Hepatocyte (in vitro differentiated cells): ENCODE data around the gene SMARCD3. TPM values are rescaled to one million over a fixed set of nuclear protein-coding genes. Genes with fewer than 3 reads are reported as not detected.

Experiments used
- DNase-seq: peaks from one replicate; pipeline ENCODE4 v3.0.0-alpha.2; 2016; ENCODE audit warnings: low spot score
- H2AFZ ChIP-seq: fragments of 200-600 bp; sonication (generic); 2 replicates; pipeline ENCODE4 v1.6.0; 2016; ENCODE audit warnings: antibody characterized with exemption, mild to moderate bottlenecking
- H3K27ac ChIP-seq: fragments of 200-600 bp; sonication (generic); 2 replicates; pipeline ENCODE4 v1.5.1; 2016; ENCODE audit warnings: mild to moderate bottlenecking
- H3K27me3 ChIP-seq: fragments of 200-600 bp; sonication (generic); 2 replicates; pipeline ENCODE4 v1.6.1; 2016
- H3K36me3 ChIP-seq: fragments of 200-600 bp; sonication (generic); replicated peaks from 2 replicates; pipeline ENCODE4 v1.5.1; 2016; ENCODE audit warnings: low read depth; ENCODE audit not compliant: insufficient read depth
- H3K4me1 ChIP-seq: fragments of 200-600 bp; sonication (generic); 2 replicates; pipeline ENCODE4 v1.5.1; 2016; ENCODE audit warnings: mild to moderate bottlenecking, moderate library complexity; ENCODE audit not compliant: insufficient read depth
- H3K4me2 ChIP-seq: fragments of 200-600 bp; sonication (generic); 2 replicates; pipeline ENCODE4 v1.6.0; 2016
- H3K4me3 ChIP-seq: fragments of 200-600 bp; sonication (generic); 2 replicates; pipeline ENCODE4 v1.5.1; 2016; ENCODE audit warnings: mild to moderate bottlenecking
- H3K79me2 ChIP-seq: fragments of 200-600 bp; sonication (generic); 2 replicates; pipeline ENCODE4 v1.6.0; 2017; ENCODE audit warnings: mild to moderate bottlenecking
- H3K9me2 ChIP-seq: fragments of 200-600 bp; sonication (generic); replicated peaks from 2 replicates; pipeline ENCODE4 v1.6.0; 2017; ENCODE audit warnings: mild to moderate bottlenecking; ENCODE audit not compliant: insufficient read depth
- H3K9me3 ChIP-seq: fragments of 200-600 bp; sonication (generic); 2 replicates; pipeline ENCODE4 v1.5.1; 2016; ENCODE audit warnings: low read depth, mild to moderate bottlenecking
- H4K20me1 ChIP-seq: fragments of 200-600 bp; sonication (generic); 2 replicates; pipeline ENCODE4 v1.6.0; 2016; ENCODE audit warnings: mild to moderate bottlenecking; ENCODE audit not compliant: insufficient read depth, poor library complexity, severe bottlenecking
- EZH2 ChIP-seq: fragments of 200-600 bp; sonication (generic); IDR thresholded peaks from 2 replicates; pipeline ENCODE4 v1.6.1; 2016; ENCODE audit warnings: antibody characterized with exemption, mild to moderate bottlenecking, borderline replicate concordance
- EZH2phosphoT487 ChIP-seq: fragments of 200-600 bp; sonication (generic); IDR thresholded peaks from one replicate; pipeline ENCODE4 v1.6.1; 2018; ENCODE audit warnings: antibody characterized with exemption, mild to moderate bottlenecking, low read depth, moderate library complexity; ENCODE audit not compliant: unreplicated experiment, severe bottlenecking
- WGBS: methylation state at CpG from one replicate; pipeline ENCODE4 v1.1.6; 2016; ENCODE audit warnings: low lambda C conversion rate; ENCODE audit errors: missing lambda C conversion rate; 5-methylcytosine and 5-hydroxymethylcytosine counted together
- polyA plus RNA-seq: library from polyadenylated mRNA; unstranded; fragments of >200 nt; fragmentation: Nextera tagmentation; extraction: Ambion mirVana; gene quantifications from 2 replicates; pipeline ENCODE4 v1.2.1, GENCODE V29; 2016
- total RNA-seq: library from RNA; depleted of rRNA; stranded (reverse); fragments of >200 nt; gene quantifications from 2 replicates; pipeline ENCODE4 v1.2.3, GENCODE V29; 2014
- TF ChIP-seq, protein P1 (sequence below): fragments of 200-600 bp; sonication (generic); IDR thresholded peaks from 2 replicates; pipeline ENCODE4 v1.5.1; 2016; ENCODE audit warnings: antibody characterized with exemption, mild to moderate bottlenecking; ENCODE audit not compliant: poor library complexity

SMARCD3 gene
- total and polyA plus RNA-seq, 2 experiments from 2014 or later, result 42.4 to 73.1 TPM

- Histone ChIP-seq H3K9me3 (no peaks in the 10 kb centered on the region), H3K9me2 (no peaks in the 10 kb centered on the region), H2AFZ (peak overlapping the region; percentile 61), H3K4me2 (peak overlapping the region; percentile 76), H3K27ac (peak overlapping the region; percentile 66), H3K4me3 (peak overlapping the region; percentile 13), H3K36me3 (no peaks in the 10 kb centered on the region), H3K79me2 (peaks cover 30% of the 10 kb centered on the region), H3K27me3 (no peaks in the 10 kb centered on the region), H3K4me1 (peaks cover 20% of the 10 kb centered on the region), H4K20me1 (peaks cover 3% of the 10 kb centered on the region)
- no peak for TF ChIP-seq EZH2
- TF ChIP-seq, protein P1, sequence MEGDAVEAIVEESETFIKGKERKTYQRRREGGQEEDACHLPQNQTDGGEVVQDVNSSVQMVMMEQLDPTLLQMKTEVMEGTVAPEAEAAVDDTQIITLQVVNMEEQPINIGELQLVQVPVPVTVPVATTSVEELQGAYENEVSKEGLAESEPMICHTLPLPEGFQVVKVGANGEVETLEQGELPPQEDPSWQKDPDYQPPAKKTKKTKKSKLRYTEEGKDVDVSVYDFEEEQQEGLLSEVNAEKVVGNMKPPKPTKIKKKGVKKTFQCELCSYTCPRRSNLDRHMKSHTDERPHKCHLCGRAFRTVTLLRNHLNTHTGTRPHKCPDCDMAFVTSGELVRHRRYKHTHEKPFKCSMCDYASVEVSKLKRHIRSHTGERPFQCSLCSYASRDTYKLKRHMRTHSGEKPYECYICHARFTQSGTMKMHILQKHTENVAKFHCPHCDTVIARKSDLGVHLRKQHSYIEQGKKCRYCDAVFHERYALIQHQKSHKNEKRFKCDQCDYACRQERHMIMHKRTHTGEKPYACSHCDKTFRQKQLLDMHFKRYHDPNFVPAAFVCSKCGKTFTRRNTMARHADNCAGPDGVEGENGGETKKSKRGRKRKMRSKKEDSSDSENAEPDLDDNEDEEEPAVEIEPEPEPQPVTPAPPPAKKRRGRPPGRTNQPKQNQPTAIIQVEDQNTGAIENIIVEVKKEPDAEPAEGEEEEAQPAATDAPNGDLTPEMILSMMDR, result no peak
- TF ChIP-seq EZH2phosphoT487, result no peak
- WGBS, result 72% methylated on average over 10 of the region's 10 CpGs
- DNase-seq, result no peak
Observed at GRCh38 chr7:151228024-151228866, 20.2 kb downstream of the SMARCD3 start.

GRCh38 chr7:151226875-151227782, 21.4 kb downstream of the SMARCD3 start, which contains the start of gene ABCF2:
Gene ABCF2, minus strand, starts transcription at chr7:151227205. Its CDS starts 747 bp downstream, at chr7:151226458.
- WGBS, result 1% methylated on average over 47 of the region's 68 CpGs
- Histone ChIP-seq H3K27me3 (no peaks in the 10 kb centered on the region), H3K4me3 (peak within 1 kb of the TSS; percentile 51), H2AFZ (peak within 1 kb of the TSS; percentile 61), H3K9me3 (no peaks in the 10 kb centered on the region), H3K36me3 (no peaks in the 10 kb centered on the region), H3K9me2 (no peaks in the 10 kb centered on the region), H3K4me1 (peaks cover 20% of the 10 kb centered on the region), H3K4me2 (peak within 1 kb of the TSS; percentile 97), H4K20me1 (no peaks in the 10 kb centered on the region), H3K79me2 (peaks cover 22% of the 10 kb centered on the region), H3K27ac (peak within 1 kb of the TSS; percentile 66)
- DNase-seq, result peak; percentile 99
- TF ChIP-seq EZH2phosphoT487 (no peak), EZH2 (no peak)
- TF ChIP-seq, protein P1, result peak; percentile 7

GRCh38 chr7:151226560-151226874, 22.0 kb downstream of the SMARCD3 start:
- Histone ChIP-seq H3K9me3 (no peaks in the 10 kb centered on the region), H3K4me1 (peaks cover 20% of the 10 kb centered on the region), H3K36me3 (no peaks in the 10 kb centered on the region), H3K27ac (peak overlapping the region; percentile 55), H3K27me3 (no peaks in the 10 kb centered on the region), H4K20me1 (no peaks in the 10 kb centered on the region), H3K79me2 (peaks cover 16% of the 10 kb centered on the region), H3K9me2 (no peaks in the 10 kb centered on the region), H2AFZ (peak overlapping the region; percentile 60), H3K4me2 (peak overlapping the region; percentile 97), H3K4me3 (peak overlapping the region; percentile 51)
- no peak for TF ChIP-seq EZH2
- DNase-seq, result no peak
- WGBS, result 3% methylated on average over 15 of the region's 15 CpGs
